ENCODE results near the gene POLR2A.

The POLR2A gene

GRCh38 chr17:7508846-7509245 lies 24.7 kb downstream of the POLR2A start:
- no peak for DNase-seq

- no peak for DNase-seq
Measured at GRCh38 chr17:7509937-7510336, 25.8 kb downstream of the POLR2A start.

GRCh38 chr17:7511108-7511507 lies 26.9 kb downstream of the POLR2A start:
- DNase-seq = no peak

- no peak for DNase-seq
Measured at GRCh38 chr17:7512105-7512504, 27.9 kb downstream of the POLR2A start.

GRCh38 chr17:7512824-7513540 lies 28.8 kb downstream of the POLR2A start:
- DNase-seq = no peak

- no peak for DNase-seq
Measured at GRCh38 chr17:7513850-7514419, 29.8 kb downstream of the POLR2A start.

- no peak for DNase-seq
Measured at GRCh38 chr17:7515911-7516610, 31.9 kb downstream of the POLR2A start.

GRCh38 chr17:7523033-7523432 lies 38.9 kb downstream of the POLR2A start:
- DNase-seq = peak; percentile 58

GRCh38 chr17:7528842-7529241 lies 44.7 kb downstream of the POLR2A start:
- no peak for DNase-seq

GRCh38 chr17:7530023-7530900 lies 46.1 kb downstream of the POLR2A start:
- DNase-seq = no peak

GRCh38 chr17:7538050-7538449 lies 53.9 kb downstream of the POLR2A start:
- DNase-seq = no peak

- no peak for DNase-seq
Measured at GRCh38 chr17:7538891-7539545, 54.9 kb downstream of the POLR2A start.

- no peak for DNase-seq
Measured at GRCh38 chr17:7541074-7541621, 57.0 kb downstream of the POLR2A start.

GRCh38 chr17:7544911-7545310 lies 60.7 kb downstream of the POLR2A start:
- DNase-seq = no peak

- DNase-seq = peak; percentile 62
Measured at GRCh38 chr17:7548585-7549400, 64.6 kb downstream of the POLR2A start, which contains the start of gene TNFSF12. TNFSF12 (plus strand) TSS chr17:7549058; CDS start chr17:7549154, 96 bp downstream.
